IgD-negative memory B cell (primary cell): ENCODE results near the gene POU2F1. TPM values are rescaled to one million over a fixed set of nuclear protein-coding genes. Genes with fewer than 3 reads are reported as not detected.

Experiments used
- H3K27ac Mint-ChIP-seq, 3 donors: one replicate each; pipeline ENCODE4 v1.8.0; 2020 to 2022; ENCODE audit warnings: mild to moderate bottlenecking in 3 of 3, mixed read lengths in 3 of 3, moderate library complexity in 1 of 3
- H3K27me3 Mint-ChIP-seq: one replicate; pipeline ENCODE4 v1.8.0; 2021; ENCODE audit warnings: mixed read lengths
- H3K36me3 Mint-ChIP-seq: one replicate; pipeline ENCODE4 v1.8.0; 2020; ENCODE audit warnings: mild to moderate bottlenecking, mixed read lengths
- H3K4me1 Mint-ChIP-seq, 3 donors: one replicate each; pipeline ENCODE4 v1.8.0; 2020 to 2022; ENCODE audit warnings: mixed read lengths in 3 of 3, mild to moderate bottlenecking in 1 of 3
- H3K4me3 Mint-ChIP-seq, 4 donors: one replicate each; pipeline ENCODE4 v1.8.0; 2020 to 2022; ENCODE audit warnings: mild to moderate bottlenecking in 4 of 4, mixed read lengths in 4 of 4, moderate library complexity in 3 of 4
- H3K9me3 Mint-ChIP-seq, 3 donors: one replicate each; pipeline ENCODE4 v1.8.0; 2020 to 2021; ENCODE audit warnings: mixed read lengths in 3 of 3, mild to moderate bottlenecking in 1 of 3
- polyA plus RNA-seq: library from polyadenylated mRNA; unstranded; fragments of 300-500 nt; fragmentation: Illumina TruSeq; gene quantifications from one replicate; pipeline ENCODE4 v1.2.3, GENCODE V29; 2021

Gene POU2F1
- polyA plus RNA-seq, 1 donor from 2014 or later = 20.4 TPM

GRCh38 chr1:167262836-167263235 is 42.1 kb downstream of the POU2F1 start:
- Mint-ChIP-seq H3K4me1 (peaks cover 7 to 31% (median 24%) of the 10 kb centered on the region in 3 donors), H3K36me3 (no peaks in the 10 kb centered on the region), H3K9me3 (no peaks in the 10 kb centered on the region), H3K27ac (no peak overlapping the region), H3K27me3 (no peaks in the 10 kb centered on the region), H3K4me3 (no peak overlapping the region)

GRCh38 chr1:167263344-167263743 is 42.7 kb downstream of the POU2F1 start:
- no peak overlapping the region for H3K4me3 Mint-ChIP-seq
- peaks cover 7 to 30% (median 22%) of the 10 kb centered on the region in 3 donors for H3K4me1 Mint-ChIP-seq
- no peaks in the 10 kb centered on the region for H3K36me3 Mint-ChIP-seq
- no peak overlapping the region for H3K27ac Mint-ChIP-seq
- H3K9me3 Mint-ChIP-seq = no peaks in the 10 kb centered on the region
- H3K27me3 Mint-ChIP-seq = no peaks in the 10 kb centered on the region

- peaks cover 7 to 26% (median 22%) of the 10 kb centered on the region in 3 donors for H3K4me1 Mint-ChIP-seq
- H3K4me3 Mint-ChIP-seq = no peak overlapping the region
- no peak overlapping the region for H3K27ac Mint-ChIP-seq
- H3K27me3 Mint-ChIP-seq = no peaks in the 10 kb centered on the region
- H3K36me3 Mint-ChIP-seq = no peaks in the 10 kb centered on the region
- H3K9me3 Mint-ChIP-seq = no peaks in the 10 kb centered on the region
Measured at GRCh38 chr1:167263819-167264464, 43.3 kb downstream of the POU2F1 start.

- H3K27me3 Mint-ChIP-seq = no peaks in the 10 kb centered on the region
- H3K27ac Mint-ChIP-seq = no peak overlapping the region
- no peaks in the 10 kb centered on the region for H3K9me3 Mint-ChIP-seq
- peaks cover 5 to 16% (median 16%) of the 10 kb centered on the region in 3 donors for H3K4me1 Mint-ChIP-seq
- H3K36me3 Mint-ChIP-seq = peaks cover 3% of the 10 kb centered on the region
- H3K4me3 Mint-ChIP-seq = no peak overlapping the region
Measured at GRCh38 chr1:167266965-167267364, 46.3 kb downstream of the POU2F1 start.

GRCh38 chr1:167268347-167268787 is 47.7 kb downstream of the POU2F1 start:
- Mint-ChIP-seq H3K4me3 (no peak overlapping the region), H3K27me3 (no peaks in the 10 kb centered on the region), H3K4me1 (peaks cover 7 to 26% (median 23%) of the 10 kb centered on the region in 3 donors), H3K27ac (no peak overlapping the region), H3K36me3 (peaks cover 5% of the 10 kb centered on the region), H3K9me3 (no peaks in the 10 kb centered on the region)

GRCh38 chr1:167270349-167271092 is 49.8 kb downstream of the POU2F1 start:
- H3K4me1 Mint-ChIP-seq = peaks cover 9 to 41% (median 24%) of the 10 kb centered on the region in 3 donors

GRCh38 chr1:167272369-167272957 is 51.8 kb downstream of the POU2F1 start:
- Mint-ChIP-seq H3K27me3 (no peaks in the 10 kb centered on the region), H3K4me3 (peak overlapping the region in 1 of 4 donors; percentile 65), H3K4me1 (peaks cover 14 to 38% (median 30%) of the 10 kb centered on the region in 3 donors), H3K9me3 (no peaks in the 10 kb centered on the region), H3K36me3 (peaks cover 5% of the 10 kb centered on the region), H3K27ac (peak overlapping the region in 1 of 3 donors; percentile 5)

More at GRCh38 chr1:167270349-167271092, 49.8 kb downstream of the POU2F1 start:
- Mint-ChIP-seq H3K27me3 (no peaks in the 10 kb centered on the region), H3K4me3 (no peak overlapping the region), H3K27ac (peak overlapping the region in 1 of 3 donors; percentile 54), H3K9me3 (no peaks in the 10 kb centered on the region), H3K36me3 (peaks cover 5% of the 10 kb centered on the region)

- H3K36me3 Mint-ChIP-seq = peaks cover 5% of the 10 kb centered on the region
- H3K27me3 Mint-ChIP-seq = no peaks in the 10 kb centered on the region
- peaks cover 20 to 33% (median 33%) of the 10 kb centered on the region in 3 donors for H3K4me1 Mint-ChIP-seq
- peak overlapping the region in 1 of 4 donors; percentile 65 for H3K4me3 Mint-ChIP-seq
- H3K27ac Mint-ChIP-seq = no peak overlapping the region
- H3K9me3 Mint-ChIP-seq = no peaks in the 10 kb centered on the region
Measured at GRCh38 chr1:167273027-167273800, 52.5 kb downstream of the POU2F1 start.

- no peak overlapping the region for H3K27ac Mint-ChIP-seq
- no peaks in the 10 kb centered on the region for H3K27me3 Mint-ChIP-seq
- H3K9me3 Mint-ChIP-seq = no peaks in the 10 kb centered on the region
- no peak overlapping the region for H3K4me3 Mint-ChIP-seq
- peaks cover 20 to 33% (median 32%) of the 10 kb centered on the region in 3 donors for H3K4me1 Mint-ChIP-seq
- H3K36me3 Mint-ChIP-seq = peaks cover 5% of the 10 kb centered on the region
Measured at GRCh38 chr1:167274061-167274460, 53.4 kb downstream of the POU2F1 start.

GRCh38 chr1:167276969-167277368 is 56.3 kb downstream of the POU2F1 start:
- Mint-ChIP-seq H3K27ac (peak overlapping the region in 1 of 3 donors; percentile 24), H3K4me1 (peaks cover 21 to 31% (median 29%) of the 10 kb centered on the region in 3 donors), H3K9me3 (no peaks in the 10 kb centered on the region), H3K36me3 (peaks cover 2% of the 10 kb centered on the region), H3K4me3 (no peak overlapping the region), H3K27me3 (no peaks in the 10 kb centered on the region)

GRCh38 chr1:167278497-167278896 is 57.8 kb downstream of the POU2F1 start:
- no peak overlapping the region for H3K27ac Mint-ChIP-seq
- H3K4me1 Mint-ChIP-seq = peaks cover 22 to 31% (median 27%) of the 10 kb centered on the region in 3 donors
- H3K27me3 Mint-ChIP-seq = no peaks in the 10 kb centered on the region
- H3K4me3 Mint-ChIP-seq = no peak overlapping the region
- peaks cover 2% of the 10 kb centered on the region for H3K36me3 Mint-ChIP-seq
- no peaks in the 10 kb centered on the region for H3K9me3 Mint-ChIP-seq

- Mint-ChIP-seq H3K27me3 (no peaks in the 10 kb centered on the region), H3K27ac (no peak overlapping the region), H3K36me3 (peaks cover 2% of the 10 kb centered on the region), H3K4me3 (no peak overlapping the region), H3K9me3 (no peaks in the 10 kb centered on the region), H3K4me1 (peaks cover 15 to 33% (median 25%) of the 10 kb centered on the region in 3 donors)
Measured at GRCh38 chr1:167280912-167281311, 60.2 kb downstream of the POU2F1 start.

- no peaks in the 10 kb centered on the region for H3K27me3 Mint-ChIP-seq
- peak overlapping the region in 1 of 3 donors; percentile 35 for H3K27ac Mint-ChIP-seq
- peaks cover 19 to 33% (median 33%) of the 10 kb centered on the region in 3 donors for H3K4me1 Mint-ChIP-seq
- peaks cover 8% of the 10 kb centered on the region for H3K36me3 Mint-ChIP-seq
- no peak overlapping the region for H3K4me3 Mint-ChIP-seq
- no peaks in the 10 kb centered on the region for H3K9me3 Mint-ChIP-seq
Measured at GRCh38 chr1:167288390-167289074, 67.8 kb downstream of the POU2F1 start.

- H3K36me3 Mint-ChIP-seq = peaks cover 8% of the 10 kb centered on the region
- no peaks in the 10 kb centered on the region for H3K27me3 Mint-ChIP-seq
- no peaks in the 10 kb centered on the region for H3K9me3 Mint-ChIP-seq
- H3K4me3 Mint-ChIP-seq = no peak overlapping the region
- no peak overlapping the region for H3K27ac Mint-ChIP-seq
- H3K4me1 Mint-ChIP-seq = peaks cover 18 to 37% (median 36%) of the 10 kb centered on the region in 3 donors
Measured at GRCh38 chr1:167289075-167289442, 68.4 kb downstream of the POU2F1 start.
